B cell (primary cell): ENCODE measurements around the gene FEM1C. TPM values are rescaled to one million over a fixed set of nuclear protein-coding genes. Genes with fewer than 3 reads are reported as not detected.

Source experiments
- ATAC-seq: fragments of 200-7000 bp; cut with Tn5 transposase; one replicate; pipeline ENCODE4 v1.10.0; 2021; ENCODE audit warnings: low read depth, mild to moderate bottlenecking, moderate number of reproducible peaks, moderate library complexity
- CTCF ChIA-PET: fragments of 350-600 bp; sonication (Branson Sonifier 250); formaldehyde crosslinking; loops from one replicate; lab custom pipeline; 2021; ENCODE audit warnings: antibody characterized with exemption, inconsistent platforms; lab: Charles Lee
- POLR2A ChIA-PET: fragments of 350-600 bp; sonication (Branson Sonifier 250); formaldehyde crosslinking; loops from one replicate; lab custom pipeline; 2021; ENCODE audit warnings: antibody characterized with exemption; lab: Charles Lee
- DNase-seq: peaks from one replicate; pipeline ENCODE4 v3.0.0; 2013
- H2AFZ ChIP-seq: 2 replicates; pipeline ENCODE4 v1.6.1; 2012; ENCODE audit warnings: mild to moderate bottlenecking, low read depth, low read length; ENCODE audit not compliant: insufficient read depth, poor library complexity, severe bottlenecking
- H3K27ac ChIP-seq, 2 donors: 1 replicate in 1 of 2; 2 replicates in 1 of 2; pipeline ENCODE4 v1.5.1; 2012 to 2013; ENCODE audit warnings: low read length in 2 of 2, mild to moderate bottlenecking in 2 of 2, moderate library complexity in 1 of 2
- H3K27me3 ChIP-seq, 4 experiments: fragments of 200-600 bp in 1 of 4; sonication (generic) in 1 of 4; replicated peaks in 1 of 4; 1 replicate in 2 of 4; 2 replicates in 2 of 4; pipeline versions ENCODE4 v1.6.1 to v1.7.0; 2013 to 2016; ENCODE audit warnings: low read length in 3 of 4, mild to moderate bottlenecking in 2 of 4, mixed read lengths in 1 of 4, moderate library complexity in 1 of 4; ENCODE audit not compliant: insufficient read depth in 4 of 4, control insufficient read depth in 3 of 4; ENCODE audit errors: control extremely low read depth in 1 of 4
- H3K36me3 ChIP-seq, 2 experiments: replicated peaks in 1 of 2; 1 replicate in 1 of 2; 2 replicates in 1 of 2; pipeline versions ENCODE4 v1.6.1 to v1.7.1; 2013; ENCODE audit warnings: low read length in 1 of 2; ENCODE audit not compliant: insufficient read depth in 2 of 2, control insufficient read depth in 1 of 2; ENCODE audit errors: control extremely low read depth in 1 of 2, extremely low read depth in 1 of 2
- H3K4me1 ChIP-seq, 2 donors: fragments of 200-600 bp in 1 of 2; sonication (generic) in 1 of 2; 1 replicate in 1 of 2; 2 replicates in 1 of 2; pipeline versions ENCODE4 v1.5.1 to v1.6.1; 2013 to 2017; ENCODE audit warnings: low read length in 2 of 2; ENCODE audit not compliant: control insufficient read depth in 2 of 2, insufficient read depth in 2 of 2
- H3K4me2 ChIP-seq: replicated peaks from 2 replicates; pipeline ENCODE3; 2012; ENCODE audit warnings: mild to moderate bottlenecking, low read depth, low read length; ENCODE audit not compliant: poor library complexity, severe bottlenecking
- H3K4me3 ChIP-seq, 5 experiments: fragments of 200-600 bp in 1 of 5; sonication (generic) in 1 of 5; 1 replicate in 3 of 5; 2 replicates in 2 of 5; pipeline versions ENCODE4 v1.5.1 to v1.7.0; 2011 to 2016; ENCODE audit warnings: low read length in 4 of 5, mild to moderate bottlenecking in 4 of 5, low read depth in 2 of 5, control low read depth in 1 of 5, moderate library complexity in 1 of 5; ENCODE audit not compliant: insufficient read depth in 1 of 5; ENCODE audit errors: control extremely low read depth in 1 of 5, extremely low read depth in 1 of 5
- H3K79me2 ChIP-seq: fragments of 200-600 bp; sonication (generic); one replicate; pipeline ENCODE4 v1.6.0; 2016; ENCODE audit warnings: low read length; ENCODE audit not compliant: control insufficient read depth, insufficient read depth
- H3K9ac ChIP-seq: fragments of 200-600 bp; sonication (generic); 2 replicates; pipeline ENCODE4 v1.6.1; 2017; ENCODE audit warnings: mild to moderate bottlenecking, low read length, moderate library complexity
- H3K9me3 ChIP-seq, 3 donors: one replicate each; pipeline versions ENCODE4 v1.6.1 to v1.7.1; 2013; ENCODE audit warnings: low read length in 2 of 3; ENCODE audit not compliant: control insufficient read depth in 2 of 3, insufficient read depth in 1 of 3; ENCODE audit errors: control extremely low read depth in 1 of 3
- H4K20me1 ChIP-seq: 2 replicates; pipeline ENCODE4 v1.6.0; 2012; ENCODE audit warnings: mild to moderate bottlenecking, low read length; ENCODE audit not compliant: insufficient read depth, control insufficient read depth, poor library complexity, severe bottlenecking
- H3K27ac Mint-ChIP-seq: one replicate; pipeline ENCODE4 v1.8.0; 2021; ENCODE audit warnings: mixed read lengths
- H3K27me3 Mint-ChIP-seq: one replicate; pipeline ENCODE4 v1.8.0; 2021; ENCODE audit warnings: mixed read lengths
- H3K4me1 Mint-ChIP-seq: one replicate; pipeline ENCODE4 v1.8.0; 2021; ENCODE audit warnings: mixed read lengths
- H3K4me3 Mint-ChIP-seq: one replicate; pipeline ENCODE4 v1.8.0; 2021; ENCODE audit warnings: mixed read lengths
- H3K9me3 Mint-ChIP-seq: one replicate; pipeline ENCODE4 v1.8.0; 2022; ENCODE audit warnings: mixed read lengths; ENCODE audit not compliant: insufficient read depth
- CTCF ChIP-seq: fragments of 200-600 bp; IDR thresholded peaks from one replicate; pipeline ENCODE4 v1.8.0; 2022; ENCODE audit warnings: antibody characterized with exemption, mild to moderate bottlenecking
- EZH2 ChIP-seq: IDR thresholded peaks from 2 replicates; pipeline ENCODE4 v1.6.1; 2012; ENCODE audit warnings: borderline replicate concordance, low read depth, mild to moderate bottlenecking, moderate library complexity, low read length; ENCODE audit not compliant: insufficient read depth, poor library complexity, severe bottlenecking
- WGBS: methylation state at CpG from one replicate; pipeline ENCODE4 v1.1.5; 2013; ENCODE audit warnings: missing lambda C conversion rate; ENCODE audit not compliant: insufficient coverage; 5-methylcytosine and 5-hydroxymethylcytosine counted together
- intact Hi-C: fragments of 100-400 bp; cut with micrococcal nuclease; formaldehyde crosslinking; loops from one replicate; pipeline ENCODE4 v1.10.0; 2022
- polyA plus RNA-seq: library from polyadenylated mRNA; depleted of rRNA; stranded (reverse); fragments of >200 nt; gene quantifications from 2 replicates; pipeline ENCODE4 v1.2.3, GENCODE V29; 2012
- total RNA-seq, 2 donors: library from RNA; stranded (reverse); fragments of 120-200 nt in 1 of 2; gene quantifications; 1 replicate in 1 of 2; 2 replicates in 1 of 2; pipeline versions ENCODE4 v1.2.3 to v1.2.4, GENCODE V29; 2013 to 2022

Gene FEM1C
- total and polyA plus RNA-seq, 2 donors (not counting 1 experiment from before 2014, with no cell fraction given): 14.9 to 18.7 TPM

GRCh38 chr5:115511632-115512031 is 32.9 kb downstream of the FEM1C start:
- Histone ChIP-seq H3K27me3 (no peaks in the 10 kb centered on the region), H3K9ac (no peak overlapping the region), H3K4me2 (no peak overlapping the region), H3K4me3 (no peak overlapping the region), H3K36me3 (no peaks in the 10 kb centered on the region), H2AFZ (no peak overlapping the region), H4K20me1 (no peaks in the 10 kb centered on the region), H3K79me2 (no peaks in the 10 kb centered on the region), H3K27ac (no peak overlapping the region), H3K4me1 (no peaks in the 10 kb centered on the region), H3K9me3 (no peaks in the 10 kb centered on the region)
- Mint-ChIP-seq H3K9me3 (no peaks in the 10 kb centered on the region), H3K27me3 (peaks cover 4% of the 10 kb centered on the region), H3K27ac (no peak overlapping the region), H3K4me1 (no peaks in the 10 kb centered on the region), H3K4me3 (no peak overlapping the region)
- ATAC-seq (no peak), DNase-seq (no peak)
- no peak for TF ChIP-seq EZH2
- TF ChIP-seq CTCF: no peak
- ChIA-PET CTCF (no interaction called here), POLR2A (no interaction called here)
- WGBS: no CpG with 5 or more reads among the region's 3 CpGs
- intact Hi-C loops: no loop called here

GRCh38 chr5:115510145-115510645 is 34.4 kb downstream of the FEM1C start:
- Histone ChIP-seq H3K79me2 (no peaks in the 10 kb centered on the region), H3K9ac (no peak overlapping the region), H3K27me3 (no peaks in the 10 kb centered on the region), H3K9me3 (no peaks in the 10 kb centered on the region), H3K4me1 (no peaks in the 10 kb centered on the region), H3K27ac (no peak overlapping the region), H4K20me1 (no peaks in the 10 kb centered on the region), H3K36me3 (no peaks in the 10 kb centered on the region), H3K4me3 (no peak overlapping the region), H3K4me2 (no peak overlapping the region), H2AFZ (no peak overlapping the region)
- Mint-ChIP-seq H3K4me3 (no peak overlapping the region), H3K27ac (no peak overlapping the region), H3K27me3 (peaks cover 4% of the 10 kb centered on the region), H3K4me1 (no peaks in the 10 kb centered on the region), H3K9me3 (no peaks in the 10 kb centered on the region)
- intact Hi-C loops: no loop called here
- TF ChIP-seq CTCF: no peak
- no peak for TF ChIP-seq EZH2
- POLR2A ChIA-PET: no interaction called here
- WGBS: no CpG with 5 or more reads among the region's 1 CpG
- DNase-seq: no peak
- CTCF ChIA-PET: no interaction called here
- ATAC-seq: no peak
